Suppressor macrophage treated with lipopolysaccharide for 1 hour (primary cell): ENCODE results near the gene AGTPBP1.
"Not testable (repeated sequence)": the region's sequence is repeated elsewhere in the genome, so short reads cannot be mapped to it uniquely, and the experiment has no call there.

ENCODE experiments used
- DNase-seq, 3 donors: peaks; one replicate each; pipeline ENCODE4 v3.0.0-alpha.2; 2020 to 2022

The AGTPBP1 gene

DNA sequence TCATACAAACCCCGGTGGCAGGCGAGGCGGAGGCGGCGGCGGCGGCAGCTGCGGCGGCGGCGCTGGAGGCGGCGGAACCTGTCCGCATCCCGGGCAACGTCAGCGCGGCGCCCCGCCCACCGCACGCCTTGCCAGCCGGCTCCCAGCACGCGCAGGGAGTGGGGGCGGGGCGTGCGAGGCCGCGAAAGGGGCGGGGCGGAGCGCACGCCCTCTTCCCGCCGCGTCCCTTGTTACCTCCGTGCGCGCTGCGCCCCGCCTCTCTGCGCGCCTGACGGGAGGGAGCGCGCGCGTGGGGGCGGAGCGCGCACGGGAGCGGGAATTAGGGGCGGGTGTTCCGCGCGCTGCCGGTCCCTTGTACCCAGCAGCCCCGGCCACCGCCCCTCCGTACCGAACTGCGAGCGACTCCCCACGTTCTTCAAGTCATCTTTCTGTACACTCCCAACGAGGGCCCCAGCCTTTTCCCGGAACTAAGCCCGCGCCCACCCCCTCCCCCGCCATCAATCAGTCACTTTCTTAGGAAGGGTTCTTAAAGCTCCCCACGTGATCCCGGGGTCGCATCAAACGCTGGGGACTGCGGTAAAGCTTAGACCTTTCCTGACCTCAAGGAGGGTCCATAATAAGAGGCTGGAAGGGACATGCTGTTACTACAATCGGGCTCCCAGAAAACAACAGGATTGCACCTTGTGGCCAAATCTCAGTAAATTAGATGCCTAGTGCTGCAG lies at the start of gene AGTPBP1:
Gene AGTPBP1 (minus strand): TSS at position 80 of the 722 bp plus-strand sequence. CDS start 29,421 bp downstream, outside the sequence.
- peak; percentile 96 to 99 (median 98) for DNase-seq

GRCh38 chr9:85786116-85786515 lies 44.4 kb upstream of the AGTPBP1 start:
- not testable (repeated sequence) for DNase-seq

- DNase-seq = peak in 1 of 3 donors; percentile 18
These were observed 32.1 kb upstream of the AGTPBP1 start for GRCh38 chr9:85773844-85774243.

- DNase-seq = not testable (repeated sequence)
These were observed 20.0 kb upstream of the AGTPBP1 start for GRCh38 chr9:85761802-85762201.

DNA sequence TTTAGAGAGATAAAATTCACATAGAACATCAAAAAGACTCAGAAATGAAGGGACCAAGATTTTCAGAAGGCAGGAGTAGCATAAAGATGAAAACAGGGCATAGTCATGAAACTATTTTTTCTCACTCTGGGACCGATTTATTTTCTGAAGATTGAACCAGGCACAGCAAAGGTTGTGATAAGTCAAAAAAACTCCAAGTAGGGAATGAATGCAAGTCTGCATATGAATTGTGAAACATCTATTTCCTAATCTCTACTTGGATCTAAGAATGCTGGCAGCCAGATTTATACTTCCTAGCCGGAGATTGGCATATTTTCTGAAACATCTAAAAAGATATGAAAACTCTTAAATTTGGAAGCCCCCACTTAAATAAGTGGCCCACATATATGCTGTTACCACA lies 16.0 kb upstream of the AGTPBP1 start:
- peak in 1 of 3 donors; percentile 31 for DNase-seq

GRCh38 chr9:85756216-85756615 lies 14.5 kb upstream of the AGTPBP1 start:
- peak in 1 of 3 donors; percentile 22 for DNase-seq

DNA sequence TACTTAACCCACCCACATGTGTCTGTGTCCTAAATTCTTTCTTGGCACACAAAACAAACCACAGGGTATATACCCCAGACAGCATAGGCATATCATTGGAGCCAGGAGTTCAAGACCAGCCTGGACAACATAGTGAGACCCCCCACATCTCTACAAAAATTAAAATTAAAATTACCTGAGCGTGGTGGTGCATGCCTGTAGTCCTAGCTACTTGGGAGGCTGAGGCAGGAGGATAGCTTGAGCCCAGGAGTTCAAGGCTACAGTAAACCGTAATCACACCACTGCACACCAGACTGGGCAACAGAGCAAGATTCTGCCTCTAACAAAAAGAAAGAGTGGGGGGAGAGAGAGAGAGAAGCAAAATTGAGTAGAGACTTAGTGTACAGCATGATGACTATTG lies 4.6 kb upstream of the AGTPBP1 start:
- no peak for DNase-seq

- no peak for DNase-seq
These were observed 3.4 kb upstream of the AGTPBP1 start for GRCh38 chr9:85745203-85745602.

- peak; percentile 38 to 52 (median 38) for DNase-seq
These were observed 2.7 kb upstream of the AGTPBP1 start for GRCh38 chr9:85744480-85744879.

- DNase-seq = peak; percentile 57 to 75 (median 70)
These were observed 1.7 kb upstream of the AGTPBP1 start for GRCh38 chr9:85743275-85744128.

DNA sequence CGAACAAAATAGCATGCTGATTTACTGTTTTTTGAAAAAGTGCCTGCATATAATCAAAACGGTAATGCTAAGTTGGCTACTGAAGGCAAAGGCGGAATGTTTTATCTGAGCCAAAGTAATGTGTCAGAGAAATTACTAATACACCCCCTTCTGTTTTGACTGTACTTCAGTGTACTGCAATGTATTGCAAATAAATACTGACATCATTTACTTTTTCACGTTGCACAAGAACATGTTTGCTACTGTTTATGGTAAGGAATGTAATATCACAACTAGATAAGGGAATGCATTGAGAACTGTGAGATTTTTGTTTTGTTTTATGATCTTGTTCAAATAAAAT lies 813 bp upstream of the AGTPBP1 start:
- DNase-seq = peak; percentile 61 to 94 (median 86)

DNA sequence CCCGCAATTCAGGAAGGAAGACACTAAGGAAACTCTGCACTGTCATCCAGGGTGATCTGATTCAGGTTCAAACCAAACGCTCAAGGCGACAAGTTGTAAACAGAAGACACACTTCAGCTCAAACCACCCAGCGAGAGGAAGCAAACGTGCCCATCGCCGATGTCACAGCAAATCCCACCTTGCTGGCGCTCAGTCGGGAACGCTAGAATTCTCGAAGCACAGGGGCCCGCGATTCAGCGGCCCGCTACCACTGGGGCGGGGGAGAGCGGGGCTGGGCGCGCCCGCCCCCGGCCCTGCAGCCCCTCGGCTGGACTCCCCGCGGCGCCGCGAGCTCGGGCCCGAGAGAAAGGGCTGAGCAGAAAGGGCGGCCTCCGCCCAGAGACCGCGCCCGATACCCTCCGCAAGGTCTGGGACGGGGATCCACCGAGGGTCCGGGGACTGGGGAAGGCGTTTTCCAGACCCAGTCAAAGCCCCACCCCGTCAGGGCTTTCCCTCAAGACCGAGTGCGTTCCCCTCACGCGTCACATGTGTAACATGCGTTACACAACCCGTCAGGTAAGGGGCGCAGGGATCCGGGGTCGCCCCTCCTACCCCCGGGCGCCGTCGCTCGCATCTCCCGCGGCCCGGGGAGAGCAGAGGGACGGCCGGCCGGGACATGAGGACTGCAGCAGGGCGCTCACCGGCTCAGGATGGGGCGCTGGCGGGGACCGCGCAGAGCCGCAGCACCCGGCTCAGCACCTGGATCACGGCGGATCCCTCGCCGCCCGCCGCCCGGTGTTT lies 469 bp downstream of the AGTPBP1 start:
- peak; percentile 49 to 68 (median 60) for DNase-seq

DNA sequence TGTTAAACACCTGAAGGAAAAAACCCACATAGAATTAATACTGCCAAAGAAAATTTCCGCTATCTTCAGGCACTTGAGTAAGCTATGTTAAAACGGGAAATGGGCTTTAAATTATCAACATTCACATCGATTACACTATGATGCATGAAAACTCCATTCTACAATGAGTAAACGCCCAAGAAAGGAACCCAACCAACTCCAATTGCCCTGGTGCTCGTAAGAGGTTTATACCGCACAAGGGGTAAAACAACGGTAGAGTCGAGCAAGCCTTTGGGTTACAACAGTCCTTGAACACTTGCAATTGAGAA lies 1.0 kb downstream of the AGTPBP1 start:
- DNase-seq = peak; percentile 51 to 76 (median 66)

- no peak for DNase-seq
These were observed 3.2 kb downstream of the AGTPBP1 start for GRCh38 chr9:85738509-85738908.

- DNase-seq = no peak
These were observed 4.1 kb downstream of the AGTPBP1 start for GRCh38 chr9:85737671-85738070.

GRCh38 chr9:85730916-85731630 lies 10.7 kb downstream of the AGTPBP1 start:
- peak in 1 of 3 donors; percentile 42 for DNase-seq

DNA sequence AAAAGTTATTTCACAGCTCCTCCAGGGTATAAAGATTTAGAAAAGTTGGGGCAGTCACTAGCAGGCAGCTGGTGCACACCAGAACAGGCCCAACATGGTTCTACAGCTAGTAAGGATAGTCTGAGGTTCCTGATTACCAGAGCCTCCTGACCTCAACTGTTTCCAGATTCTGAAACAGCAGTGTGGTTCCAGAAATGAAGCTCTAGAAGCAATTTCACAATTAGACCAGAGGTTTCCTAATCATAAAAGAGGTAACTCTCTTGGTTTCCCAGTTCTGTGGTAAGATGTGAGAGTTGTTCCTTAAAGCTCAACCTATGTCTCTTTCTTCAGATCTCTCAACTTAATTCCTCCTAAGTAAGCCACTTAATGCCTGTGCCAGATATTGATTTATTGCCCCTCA lies 11.9 kb downstream of the AGTPBP1 start:
- peak; percentile 60 to 80 (median 79) for DNase-seq

DNA sequence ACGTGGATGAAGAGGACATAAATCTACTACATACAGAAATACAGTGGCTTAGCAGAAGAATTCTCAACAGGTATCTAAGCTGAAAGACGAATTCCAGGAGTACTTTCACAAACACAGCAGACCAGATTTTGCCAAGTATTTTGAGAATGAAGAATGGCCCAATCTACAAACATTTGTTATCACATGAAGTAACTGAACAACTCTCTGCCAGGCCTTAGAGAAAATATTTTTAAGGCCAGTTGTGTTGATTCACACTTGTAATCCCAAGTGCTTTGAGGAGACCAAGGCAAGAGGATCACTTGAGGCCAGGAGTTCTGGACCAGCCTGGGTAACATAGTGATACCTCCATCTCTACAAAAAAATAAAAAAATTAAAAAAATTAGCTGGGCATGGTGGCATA lies 14.3 kb downstream of the AGTPBP1 start:
- no peak for DNase-seq

DNA sequence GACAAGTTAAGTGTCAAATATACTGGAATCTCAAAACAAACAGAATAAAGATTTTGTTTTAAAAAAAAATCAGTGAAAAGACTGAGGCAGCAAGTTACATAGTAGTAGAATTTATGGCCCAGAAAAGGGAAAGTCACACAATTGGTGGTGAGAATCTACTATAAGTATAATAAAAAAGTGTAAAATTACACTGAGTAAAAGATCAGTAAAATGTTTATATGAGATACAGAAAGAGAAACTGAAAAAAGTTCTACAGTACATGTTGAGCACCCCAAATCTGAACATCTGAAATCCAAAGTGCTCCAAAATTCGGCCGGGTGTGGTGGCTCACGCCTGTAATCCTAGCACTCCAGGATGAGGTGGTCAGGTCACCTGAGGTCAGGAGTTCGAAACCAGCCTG lies 15.0 kb downstream of the AGTPBP1 start:
- no peak for DNase-seq

DNA sequence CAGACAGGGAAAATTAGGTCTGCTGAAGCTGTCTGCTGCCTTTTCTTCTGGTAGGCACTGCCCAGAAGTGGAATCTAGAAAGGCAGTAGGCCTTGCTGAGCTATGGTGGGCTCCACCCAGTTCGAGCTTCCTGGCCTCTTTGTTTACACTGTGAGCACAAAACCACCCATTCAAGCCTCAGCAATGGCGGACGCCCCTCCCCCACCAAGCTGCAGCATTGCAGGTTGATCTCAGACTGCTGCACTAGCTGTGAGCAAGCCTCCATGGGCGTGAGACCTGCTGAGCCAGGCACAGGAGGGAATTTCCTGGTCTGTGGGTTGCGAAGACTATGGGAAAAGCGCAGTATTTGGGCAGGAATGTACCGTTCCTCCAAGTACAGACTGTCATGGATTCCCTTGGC lies 18.5 kb downstream of the AGTPBP1 start:
- no peak for DNase-seq

GRCh38 chr9:85719411-85719810 lies 22.3 kb downstream of the AGTPBP1 start:
- not testable (repeated sequence) for DNase-seq

- not testable (repeated sequence) for DNase-seq
These were observed 23.9 kb downstream of the AGTPBP1 start for GRCh38 chr9:85717818-85718217.

- DNase-seq = no peak
These were observed 24.5 kb downstream of the AGTPBP1 start for GRCh38 chr9:85717220-85717619.
